GM21723 (cell line): ENCODE measurements around the gene ADAMTS17.
"Not testable (repeated sequence)": the region's sequence is repeated elsewhere in the genome, so short reads cannot be mapped to it uniquely, and the experiment has no call there.

Source experiments
- ATAC-seq: cut with Tn5 transposase; IDR thresholded peaks from one replicate; pipeline ENCODE4 v1.9.1; 2021; ENCODE audit warnings: mild to moderate bottlenecking, moderate library complexity; ENCODE audit not compliant: unreplicated experiment

Gene ADAMTS17

GRCh38 chr15:100339999-100340398, 1.8 kb downstream of the ADAMTS17 start:
- ATAC-seq, result no peak

GRCh38 chr15:100339451-100339850, 2.3 kb downstream of the ADAMTS17 start:
- not testable (repeated sequence) for ATAC-seq

DNA sequence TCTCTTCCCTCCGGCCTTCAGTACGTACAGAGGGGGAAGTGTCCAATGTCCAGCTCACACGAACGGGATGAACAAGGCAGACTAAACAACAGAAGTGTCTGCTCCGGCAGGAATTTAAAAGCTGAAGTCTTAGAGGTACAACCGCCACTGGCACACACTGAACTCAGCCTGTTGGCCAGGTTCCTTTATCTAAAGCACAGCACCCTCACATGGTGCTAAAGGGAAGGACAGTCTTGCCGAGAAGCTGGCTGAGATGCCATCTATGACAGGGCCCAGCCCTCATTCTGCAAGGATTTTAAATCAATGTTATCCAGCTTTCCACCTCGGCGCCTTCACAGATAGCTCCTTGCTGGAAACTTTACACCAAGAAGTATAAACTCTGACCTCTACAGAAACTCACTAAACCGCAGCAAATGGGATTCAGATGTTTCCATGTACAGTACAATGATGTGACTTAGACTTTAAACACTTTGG, 2.8 kb downstream of the ADAMTS17 start:
- no peak for ATAC-seq

- ATAC-seq, result no peak
Observed at GRCh38 chr15:100338247-100338646, 3.5 kb downstream of the ADAMTS17 start.

GRCh38 chr15:100337096-100338044, 4.4 kb downstream of the ADAMTS17 start:
- no peak for ATAC-seq

- no peak for ATAC-seq
Observed at GRCh38 chr15:100336061-100336460, 5.7 kb downstream of the ADAMTS17 start.

- ATAC-seq, result no peak
Observed at GRCh38 chr15:100335335-100335999, 6.3 kb downstream of the ADAMTS17 start.

DNA sequence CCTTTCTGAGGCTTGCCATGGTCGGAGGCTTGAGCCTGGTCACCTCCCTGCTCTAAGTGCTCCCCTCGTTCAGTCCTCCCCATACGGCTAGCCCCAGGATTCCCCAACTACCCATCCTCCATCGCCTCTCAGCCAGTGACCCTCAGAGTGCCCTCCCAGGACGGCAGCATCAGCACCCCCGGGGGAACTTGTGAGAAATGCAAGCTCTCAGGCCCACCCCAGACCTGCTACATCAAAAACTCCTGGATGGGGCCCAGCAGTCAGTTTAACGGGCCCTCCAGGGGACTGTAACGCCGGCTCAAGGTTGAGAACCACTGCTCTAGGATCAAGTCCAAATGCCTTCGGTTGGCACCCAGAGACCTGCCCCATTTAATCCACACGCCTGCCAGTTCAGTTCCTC, 6.9 kb downstream of the ADAMTS17 start:
- no peak for ATAC-seq

DNA sequence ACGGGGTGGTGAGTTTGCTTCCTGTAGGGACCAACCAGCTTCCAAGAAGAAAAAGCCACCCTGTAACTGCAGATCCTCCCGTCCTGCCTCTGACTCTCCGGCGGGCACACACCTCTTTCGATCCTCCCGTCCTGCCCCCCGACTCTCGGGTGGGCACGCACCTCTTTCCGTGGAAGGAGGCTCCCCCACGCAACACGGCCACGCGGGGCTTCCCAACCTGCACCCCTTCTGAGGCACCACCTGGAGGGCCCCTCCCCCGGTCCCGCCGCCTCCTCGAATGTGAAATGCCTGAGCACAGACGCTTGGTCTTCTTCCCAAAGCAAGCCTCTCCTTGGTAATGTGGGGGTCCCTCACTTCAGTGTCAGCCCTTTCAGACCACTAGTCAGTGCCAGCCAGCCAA, 7.3 kb downstream of the ADAMTS17 start:
- no peak for ATAC-seq

GRCh38 chr15:100334015-100334414, 7.8 kb downstream of the ADAMTS17 start:
- ATAC-seq, result no peak

GRCh38 chr15:100333236-100333635, 8.5 kb downstream of the ADAMTS17 start:
- no peak for ATAC-seq

- no peak for ATAC-seq
Observed at GRCh38 chr15:100332721-100333120, 9.1 kb downstream of the ADAMTS17 start.

- ATAC-seq, result no peak
Observed at GRCh38 chr15:100332231-100332630, 9.5 kb downstream of the ADAMTS17 start.

GRCh38 chr15:100330629-100331215, 11.1 kb downstream of the ADAMTS17 start:
- no peak for ATAC-seq

DNA sequence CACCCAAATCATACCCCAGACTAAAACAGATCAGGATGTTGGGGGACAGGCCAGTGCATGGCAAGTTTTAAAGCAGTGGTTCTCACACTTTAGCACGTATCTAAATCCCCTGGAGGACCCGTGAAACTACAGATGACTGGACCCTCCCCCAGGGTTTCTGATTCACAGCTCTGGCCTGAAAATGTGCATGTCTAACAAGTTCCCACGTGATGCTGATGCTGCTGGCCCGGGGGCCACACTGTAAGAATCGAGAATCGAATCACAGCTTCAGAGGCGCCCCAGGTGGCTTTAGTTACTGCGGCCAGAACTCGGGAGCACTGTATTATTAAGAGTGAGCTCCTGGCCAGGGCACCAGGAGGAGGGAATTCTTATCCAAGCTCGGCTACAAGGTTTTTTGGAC, 11.6 kb downstream of the ADAMTS17 start:
- ATAC-seq, result no peak

DNA sequence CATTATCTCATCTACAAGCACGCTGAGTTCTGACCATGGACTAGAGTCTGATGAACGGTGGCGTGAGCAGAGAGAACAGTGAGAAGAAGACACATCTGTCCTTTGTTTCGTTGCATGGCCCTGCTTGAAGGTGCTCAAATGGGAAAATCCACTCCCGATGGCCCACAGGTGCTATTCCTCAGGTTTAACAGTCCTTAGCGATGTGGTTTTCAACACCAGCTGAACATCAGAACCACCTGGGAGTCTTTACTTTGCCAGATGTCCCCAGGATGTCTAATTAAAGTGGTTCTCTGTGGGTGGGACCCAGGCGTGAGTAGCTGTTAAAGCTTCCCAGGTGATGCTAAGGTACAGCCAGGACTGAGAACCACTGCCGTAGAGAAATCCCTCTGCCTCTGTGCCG, 13.0 kb downstream of the ADAMTS17 start:
- no peak for ATAC-seq

DNA sequence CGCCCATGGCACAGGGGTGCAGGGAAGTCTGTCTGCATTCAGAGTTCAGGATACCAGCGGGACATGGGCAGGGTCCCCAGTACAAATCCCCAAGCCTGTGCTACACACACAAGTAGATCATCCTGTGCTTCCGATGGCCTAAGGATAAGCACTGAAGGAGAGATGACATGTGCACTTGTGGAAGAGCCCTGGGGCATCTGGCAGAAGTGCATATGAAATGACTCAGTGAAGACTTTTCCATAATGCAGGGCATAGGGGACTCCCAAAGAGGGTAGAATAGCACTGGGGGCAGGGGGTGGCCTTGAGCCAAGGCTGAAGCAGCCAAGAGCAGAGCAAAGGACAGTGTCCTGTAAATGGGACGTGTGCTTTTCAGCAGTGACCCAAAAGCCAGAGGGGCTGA, 22.9 kb downstream of the ADAMTS17 start:
- ATAC-seq, result no peak

- ATAC-seq, result no peak
Observed at GRCh38 chr15:100314809-100315400, 26.9 kb downstream of the ADAMTS17 start.

- ATAC-seq, result no peak
Observed at GRCh38 chr15:100311833-100312476, 29.8 kb downstream of the ADAMTS17 start.

DNA sequence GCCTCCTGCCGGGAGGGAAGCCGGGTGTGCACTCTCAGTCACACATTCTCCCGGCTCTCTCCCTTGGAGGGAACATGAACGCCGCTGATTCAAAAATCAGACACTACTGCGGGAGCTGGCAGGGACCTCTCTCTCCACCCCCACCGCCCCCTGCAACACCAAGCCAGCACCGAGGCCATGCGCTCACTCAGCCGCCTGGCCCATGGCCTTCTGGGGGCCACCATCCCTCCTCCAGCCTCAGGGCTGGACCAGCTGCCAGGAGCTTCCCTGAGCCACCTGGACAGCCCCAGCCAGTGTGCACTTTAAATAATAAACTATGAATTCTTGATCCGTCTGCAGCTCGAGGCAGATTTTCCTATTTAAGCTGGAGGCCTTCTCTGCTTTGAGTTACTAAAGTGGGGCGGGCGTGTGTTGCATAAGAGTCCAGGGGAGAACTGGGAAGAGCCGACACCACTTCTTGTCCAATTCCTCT, 30.6 kb downstream of the ADAMTS17 start:
- no peak for ATAC-seq
